NCI-H2029 (cell line): Measurements from ENCODE around the gene USP37.
A peak's percentile ranks its signal among the peaks of the same experiment; 100 is the strongest.
"Not testable (repeated sequence)": the region's sequence is repeated elsewhere in the genome, so short reads cannot be mapped to it uniquely, and the experiment has no call there.

Experiments
- DNase-seq: peaks from one replicate; lab custom pipeline; 2025; lab: John Stamatoyannopoulos, UW

Gene USP37

GRCh38 chr2:218568190-218569037, at the start of gene USP37, which contains the start of gene CNOT9:
TSS of gene USP37 (minus strand) at chr2:218568351. CDS start at chr2:218558653, 9,698 bp downstream.
TSS of gene CNOT9 (plus strand) at chr2:218568839. CDS start at chr2:218568955, 116 bp downstream.
- DNase-seq, result peak; percentile 98

GRCh38 chr2:218615868-218616315, 47.7 kb upstream of the USP37 start:
- DNase-seq, result no peak

GRCh38 chr2:218607436-218608115, 39.4 kb upstream of the USP37 start, which contains the start of gene PLCD4:
TSS of gene PLCD4 (plus strand) at chr2:218607899. CDS start at chr2:218615740, 7,841 bp downstream.
- DNase-seq, result no peak

- DNase-seq, result peak; percentile 70
Observed at GRCh38 chr2:218605432-218605831, 37.3 kb upstream of the USP37 start.

GRCh38 chr2:218585541-218585940, 17.4 kb upstream of the USP37 start:
- DNase-seq, result no peak

- no peak for DNase-seq
Observed at GRCh38 chr2:218583983-218584850, 16.1 kb upstream of the USP37 start.

- DNase-seq, result no peak
Observed at GRCh38 chr2:218582076-218582475, 13.9 kb upstream of the USP37 start.

- no peak for DNase-seq
Observed at GRCh38 chr2:218578272-218578877, 10.2 kb upstream of the USP37 start.

- no peak for DNase-seq
Observed at GRCh38 chr2:218577482-218578220, 9.5 kb upstream of the USP37 start.

- DNase-seq, result no peak
Observed at GRCh38 chr2:218576854-218577253, 8.7 kb upstream of the USP37 start.

- no peak for DNase-seq
Observed at GRCh38 chr2:218570850-218571249, 2.7 kb upstream of the USP37 start.

- no peak for DNase-seq
Observed at GRCh38 chr2:218569661-218570500, 1.7 kb upstream of the USP37 start.

GRCh38 chr2:218569038-218569431, 884 bp upstream of the USP37 start:
- DNase-seq, result no peak

GRCh38 chr2:218567797-218568189, 358 bp downstream of the USP37 start:
- peak; percentile 73 for DNase-seq

- no peak for DNase-seq
Observed at GRCh38 chr2:218566296-218566695, 1.9 kb downstream of the USP37 start.

GRCh38 chr2:218564056-218564455, 4.1 kb downstream of the USP37 start:
- DNase-seq, result no peak

GRCh38 chr2:218558986-218559385, 9.2 kb downstream of the USP37 start:
- DNase-seq, result no peak

GRCh38 chr2:218557941-218558340, 10.2 kb downstream of the USP37 start:
- DNase-seq, result no peak

- DNase-seq, result no peak
Observed at GRCh38 chr2:218555527-218555926, 12.6 kb downstream of the USP37 start.

- not testable (repeated sequence) for DNase-seq
Observed at GRCh38 chr2:218554225-218554624, 13.9 kb downstream of the USP37 start.
